HT-29 (cell line): Measurements from ENCODE around the gene ACP5. TPM values are rescaled to one million over a fixed set of nuclear protein-coding genes. Genes with fewer than 3 reads are reported as not detected.
A peak's percentile ranks its signal among the peaks of the same experiment; 100 is the strongest.
"Not testable (repeated sequence)": the region's sequence is repeated elsewhere in the genome, so short reads cannot be mapped to it uniquely, and the experiment has no call there.

Experiments
- DNase-seq: peaks from one replicate; pipeline ENCODE4 v3.0.0-alpha.2; 2015; ENCODE audit warnings: low spot score
- total RNA-seq: library from RNA; depleted of rRNA; stranded (reverse); fragments of >200 nt; shearing (Covaris generic); gene quantifications from 2 replicates; pipeline ENCODE4 v1.2.3, GENCODE V29; 2014; rRNA removed

ACP5 gene
- 0.83 and 1.4 TPM in 2 replicates for total RNA-seq

DNA sequence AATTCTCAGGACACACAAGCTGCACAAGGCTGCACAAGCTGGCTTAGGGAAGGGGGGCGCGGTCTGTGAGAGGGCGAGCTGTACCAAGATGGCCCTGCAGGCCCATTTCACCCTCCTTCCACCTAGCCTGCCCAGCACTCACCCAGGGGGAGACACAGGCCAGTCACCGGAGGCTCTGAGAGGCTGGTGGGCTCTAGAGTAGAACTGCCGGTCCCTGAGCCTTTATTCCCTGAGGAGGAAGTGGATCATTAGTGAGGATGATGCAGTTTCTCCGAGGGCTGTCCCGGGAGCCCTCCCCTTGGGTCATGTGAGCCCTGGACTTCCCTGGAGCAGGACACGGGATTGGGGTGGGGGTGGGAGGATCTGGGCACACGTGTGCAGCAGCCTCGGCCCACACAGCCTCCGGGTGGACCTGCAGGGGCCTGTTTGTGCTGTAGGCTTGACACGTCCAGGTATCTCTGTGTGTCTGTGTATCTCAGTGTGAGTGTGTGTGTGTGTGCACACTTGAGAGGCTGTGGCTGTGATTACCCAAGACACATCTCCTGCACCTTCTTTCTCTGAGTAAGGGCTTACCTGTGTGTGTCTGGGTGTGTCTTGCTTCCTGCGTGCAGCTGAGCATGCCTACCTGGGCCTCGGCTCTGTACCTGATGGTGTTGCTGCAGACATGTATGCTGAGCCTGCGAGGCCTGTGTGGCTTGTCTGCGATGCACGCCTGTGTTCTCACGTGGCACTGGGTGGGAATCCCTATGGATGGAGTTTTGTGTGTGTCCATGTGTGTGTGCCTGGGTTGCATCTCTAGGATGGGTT is at the start of gene ACP5:
TSS of gene ACP5 (minus strand) at position 195 of the 807 bp plus-strand sequence. CDS start 328 bp downstream, outside the sequence.
- DNase-seq: no peak

DNA sequence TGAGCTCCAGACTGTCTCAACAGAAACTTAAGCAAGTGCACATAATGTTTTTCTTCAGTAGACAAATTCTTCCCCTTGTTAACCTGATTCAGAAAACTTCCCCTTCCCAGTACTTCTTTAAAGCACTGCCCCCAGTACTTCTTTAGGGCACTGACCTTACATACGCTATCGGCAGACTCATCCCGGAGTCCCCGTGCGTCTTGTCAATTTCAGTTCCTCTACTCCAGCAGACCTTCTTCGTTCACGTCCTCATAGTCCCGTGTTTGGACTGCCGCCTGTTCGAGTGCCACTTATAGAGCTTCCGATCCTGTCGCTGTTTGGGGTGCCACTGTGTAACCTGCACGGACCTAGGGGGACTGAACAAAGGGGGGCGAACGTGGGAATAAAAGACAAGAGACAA is 48.8 kb upstream of the ACP5 start:
- no peak for DNase-seq

DNA sequence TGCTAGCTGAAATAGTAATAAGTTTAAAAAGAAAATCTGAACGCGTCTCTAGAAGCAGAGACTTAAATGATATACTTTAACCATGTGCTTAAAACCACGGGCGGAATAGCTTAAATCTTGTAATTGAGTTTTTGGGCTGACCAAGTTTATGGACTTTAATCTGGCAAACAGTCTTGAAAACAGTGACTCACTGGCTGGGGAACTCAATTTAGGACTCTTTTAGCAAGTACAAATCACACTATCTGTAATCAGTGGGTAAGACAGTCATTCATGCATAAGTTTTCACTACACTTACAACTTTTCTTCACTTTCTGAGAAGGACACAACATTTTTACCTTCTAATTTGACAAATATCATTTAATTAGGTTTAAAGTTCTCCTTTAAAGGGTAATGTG is 46.6 kb upstream of the ACP5 start:
- no peak for DNase-seq

DNA sequence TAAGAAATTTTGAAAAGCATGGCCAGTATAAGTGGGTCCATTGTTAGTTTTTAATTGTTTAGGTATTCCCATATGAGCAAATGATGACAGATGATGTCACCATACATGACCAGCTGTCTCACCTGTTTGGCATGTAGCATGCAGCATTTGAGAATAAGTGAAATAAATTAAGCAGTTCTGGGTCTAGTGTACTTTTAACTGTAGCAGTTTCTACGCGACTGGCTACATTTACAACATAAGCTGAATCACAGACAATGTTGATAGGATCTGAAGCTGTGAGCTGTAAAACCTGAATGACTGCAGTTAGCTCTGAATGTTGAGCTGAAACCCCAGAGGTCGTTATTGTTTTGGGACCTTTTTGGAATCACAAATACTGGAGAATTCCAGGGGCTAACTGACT is 45.0 kb upstream of the ACP5 start:
- DNase-seq: not testable (repeated sequence)

DNA sequence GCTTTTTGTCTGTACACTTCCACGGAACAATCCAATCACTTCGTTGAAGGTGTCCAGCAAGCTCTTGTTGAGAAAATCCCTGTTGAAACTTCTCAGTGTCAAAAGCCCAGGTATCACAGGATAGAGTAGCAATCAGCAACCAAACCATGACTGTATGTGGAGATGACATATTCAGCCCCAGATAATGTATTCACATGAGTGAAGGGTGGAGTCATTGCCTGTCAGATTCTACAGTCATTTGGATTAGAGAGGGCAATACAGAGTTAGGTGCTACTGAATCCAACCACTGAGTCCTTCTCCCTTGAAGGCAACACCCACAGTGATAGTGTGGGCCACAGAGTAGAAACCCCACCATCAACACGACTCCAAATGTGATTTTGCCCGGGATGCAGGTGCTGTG is 43.1 kb upstream of the ACP5 start:
- DNase-seq: no peak

DNA sequence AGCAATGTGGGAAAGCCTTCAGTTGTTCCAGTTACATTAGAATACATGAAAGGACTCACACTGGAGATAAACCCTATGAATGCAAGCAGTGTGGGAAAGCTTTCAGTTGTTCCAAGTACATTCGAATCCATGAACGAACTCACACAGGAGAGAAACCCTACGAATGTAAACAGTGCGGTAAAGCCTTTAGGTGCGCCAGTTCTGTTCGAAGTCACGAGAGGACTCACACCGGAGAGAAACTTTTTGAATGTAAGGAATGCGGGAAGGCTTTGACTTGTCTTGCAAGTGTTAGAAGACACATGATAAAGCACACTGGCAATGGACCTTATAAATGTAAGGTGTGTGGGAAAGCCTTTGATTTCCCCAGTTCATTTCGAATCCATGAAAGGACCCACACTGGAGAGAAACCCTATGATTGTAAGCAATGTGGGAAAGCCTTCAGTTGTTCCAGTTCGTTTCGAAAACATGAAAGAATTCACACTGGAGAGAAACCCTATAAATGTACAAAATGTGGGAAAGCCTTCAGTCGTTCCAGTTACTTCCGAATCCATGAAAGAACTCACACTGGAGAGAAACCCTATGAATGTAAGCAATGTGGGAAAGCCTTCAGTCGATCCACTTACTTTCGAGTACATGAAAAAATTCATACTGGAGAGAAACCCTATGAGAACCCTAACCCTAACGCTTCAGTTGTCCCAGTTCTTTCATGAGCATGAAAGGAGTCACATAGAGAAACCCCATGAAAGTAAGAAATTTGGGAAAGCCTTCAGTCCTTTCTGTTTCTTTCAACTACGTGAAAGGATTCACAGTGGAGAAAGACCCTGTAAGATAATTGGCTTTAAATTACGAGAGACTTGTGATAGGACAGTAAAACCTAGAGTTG is 40.0 kb upstream of the ACP5 start:
- no peak for DNase-seq

DNA sequence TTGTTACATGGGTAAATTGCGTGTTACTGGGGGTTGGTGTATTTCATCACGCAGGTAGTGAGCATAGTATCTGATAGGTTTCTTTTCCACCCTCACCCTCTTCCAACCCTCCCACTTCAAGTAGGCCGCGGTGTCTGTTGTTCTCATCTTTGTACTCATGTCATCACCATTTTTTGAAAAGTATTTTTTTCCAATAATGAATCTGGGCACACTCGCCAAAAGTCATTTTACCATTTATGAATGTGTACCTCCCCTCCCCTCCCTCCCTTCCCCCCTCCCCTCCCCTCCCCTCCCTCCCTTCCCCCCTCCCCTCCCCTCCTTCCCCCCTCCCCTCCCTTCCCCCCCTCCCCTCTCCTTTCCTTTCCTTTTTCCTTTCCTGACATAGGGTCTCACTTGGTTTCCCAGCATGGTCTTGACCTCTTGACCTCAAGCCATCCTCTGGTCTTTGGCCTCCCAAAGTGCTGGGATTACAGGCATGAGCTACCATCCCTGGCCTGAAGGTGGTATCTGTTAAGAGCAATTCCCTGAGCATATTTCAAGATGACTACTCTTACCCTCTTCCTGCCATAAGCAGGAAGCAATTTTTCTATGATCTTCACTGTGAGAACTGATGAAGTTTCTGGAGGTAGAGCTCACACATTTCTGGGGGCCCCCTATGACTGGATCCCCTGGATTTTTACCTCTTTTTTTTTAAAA is 35.5 kb upstream of the ACP5 start:
- DNase-seq: no peak

DNA sequence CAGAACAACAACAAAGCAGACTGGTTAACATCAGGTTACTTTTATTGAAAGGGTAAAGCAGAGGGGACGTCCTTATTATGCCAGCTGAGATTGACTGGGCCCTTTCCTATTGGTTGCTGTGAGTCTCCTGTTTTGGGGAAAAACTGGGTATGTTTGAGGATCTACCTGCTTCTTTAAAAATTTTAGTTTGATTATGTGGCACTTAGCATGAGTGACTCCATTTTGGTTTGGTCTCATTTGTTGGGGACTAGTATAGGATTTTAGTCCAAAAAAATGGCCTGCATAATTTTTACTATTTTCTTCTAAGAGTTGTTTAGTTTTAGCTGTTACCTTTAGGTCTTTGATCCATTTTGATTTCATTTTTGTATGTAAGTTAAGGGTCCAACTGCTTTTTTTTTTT is 34.3 kb upstream of the ACP5 start:
- DNase-seq: no peak

DNA sequence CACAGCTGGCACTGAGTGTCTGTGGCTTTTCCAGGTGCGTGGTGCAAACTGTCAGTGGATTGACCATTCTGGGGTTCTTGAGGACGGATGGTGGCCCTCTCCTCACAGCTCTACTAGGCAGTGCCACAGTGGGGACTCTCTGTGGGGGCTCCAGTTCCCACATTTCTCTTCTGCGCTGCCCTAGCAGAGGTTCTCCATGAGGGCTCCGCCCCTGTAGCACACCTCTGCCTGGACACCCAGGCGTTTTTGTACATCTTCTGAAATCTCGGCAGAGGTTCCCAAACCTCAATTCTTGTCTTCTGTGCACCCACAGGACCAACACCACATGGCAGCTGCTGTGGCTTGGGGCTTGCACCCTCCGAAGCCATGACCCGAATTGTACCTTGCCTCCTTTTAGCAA is 29.0 kb upstream of the ACP5 start:
- DNase-seq: no peak

DNA sequence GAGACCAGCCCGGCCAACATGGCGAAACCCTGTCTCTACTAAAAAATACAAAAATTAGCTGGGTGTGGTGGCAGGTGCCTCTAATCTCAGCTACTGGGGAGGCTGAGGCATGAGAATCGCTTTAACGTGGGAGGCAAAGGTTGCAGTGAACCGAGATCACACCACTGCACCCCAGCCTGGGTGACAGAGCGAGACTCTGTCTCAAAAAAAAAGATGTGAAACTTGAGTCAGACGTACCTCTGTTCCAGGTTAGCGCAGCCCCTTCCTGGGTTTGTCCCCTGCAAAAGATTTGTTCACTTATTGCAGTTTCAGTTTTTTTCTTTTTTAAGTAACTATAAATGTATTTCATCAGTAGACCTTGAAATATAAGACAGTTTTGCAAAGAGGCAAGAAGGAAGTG is 22.3 kb upstream of the ACP5 start:
- not testable (repeated sequence) for DNase-seq

DNA sequence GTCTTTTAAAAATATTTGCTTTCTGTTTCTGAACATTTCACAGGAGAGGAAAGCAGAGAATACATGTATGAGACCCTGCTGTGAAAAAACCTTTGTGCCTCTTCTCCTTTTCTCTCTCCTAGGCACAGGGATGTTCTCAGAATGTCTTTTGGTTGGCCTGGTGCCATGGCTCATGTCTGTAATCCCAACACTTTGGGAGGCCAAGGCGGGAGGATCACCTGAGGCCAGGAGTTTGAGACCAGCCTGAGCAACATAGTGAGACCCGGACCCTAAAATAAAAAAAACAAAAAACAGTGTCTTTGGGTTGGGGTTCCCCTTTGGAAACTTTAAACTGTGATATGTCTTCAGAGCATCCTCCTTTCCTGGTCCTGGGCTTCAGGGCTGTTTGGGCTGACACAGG is 21.3 kb upstream of the ACP5 start:
- DNase-seq: no peak

DNA sequence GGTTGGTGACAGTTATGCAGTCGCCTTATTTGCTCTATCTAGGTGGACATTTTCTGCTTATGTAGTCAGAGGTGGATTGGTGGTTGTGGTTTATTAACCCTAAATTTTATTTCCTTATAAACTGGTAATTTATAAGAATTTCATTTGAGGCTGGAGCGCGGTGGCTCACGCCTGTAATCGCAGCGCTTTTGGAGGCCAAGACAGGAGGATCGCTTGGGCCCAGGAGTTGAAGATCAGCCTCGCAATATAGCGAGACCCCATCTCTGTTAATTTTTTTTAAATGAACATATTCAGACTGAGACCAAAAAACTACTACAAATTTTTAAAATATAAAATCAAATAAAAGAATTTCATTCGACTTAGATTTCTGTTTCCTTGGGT is 20.6 kb upstream of the ACP5 start:
- no peak for DNase-seq

DNA sequence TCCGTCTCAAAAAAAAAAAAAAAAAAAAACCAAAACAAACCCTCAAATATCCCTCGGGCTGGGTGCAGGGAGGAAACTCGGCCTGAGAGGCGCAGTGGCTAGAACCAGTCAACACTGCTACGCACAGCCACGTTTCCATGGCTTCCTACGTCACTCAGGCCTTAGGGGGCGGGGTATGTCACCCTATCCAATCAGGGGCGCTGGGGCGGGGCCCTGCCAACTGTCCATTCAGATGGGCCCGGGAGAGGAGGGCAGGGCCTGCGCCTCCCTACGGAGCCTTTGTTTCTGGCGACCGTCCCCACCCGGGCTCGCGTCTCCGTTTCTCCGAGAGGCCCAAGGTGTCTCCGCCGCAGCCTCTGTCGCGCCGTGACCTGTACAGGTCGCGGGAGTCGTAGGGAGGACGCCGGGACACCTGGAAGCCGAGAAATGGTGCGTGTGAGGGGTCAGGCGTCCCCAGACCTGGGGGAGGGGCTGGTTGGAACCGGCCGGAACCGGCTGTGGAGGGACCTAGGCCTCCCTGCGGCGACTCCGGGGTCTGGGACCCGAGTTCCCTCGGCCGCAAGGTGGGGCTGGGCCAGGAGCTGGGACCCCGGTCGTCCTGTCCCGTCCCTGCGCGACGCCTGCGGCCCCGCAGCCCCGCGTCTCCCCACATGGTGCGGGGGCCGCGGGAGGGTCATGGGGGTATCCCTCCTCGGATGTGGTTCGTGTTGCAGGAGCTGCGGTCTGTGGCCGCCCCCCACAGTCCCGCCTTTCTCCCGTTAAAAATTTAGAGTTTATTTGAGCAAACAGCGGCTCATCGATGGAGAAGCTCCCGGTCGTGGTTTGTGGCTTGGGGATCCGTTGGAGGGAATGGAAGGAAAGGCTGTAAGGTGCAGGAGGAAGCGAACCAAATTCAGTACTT is 20.0 kb upstream of the ACP5 start, which contains the start of gene ZNF627:
TSS of gene ZNF627 (plus strand) at position 282 of the 901 bp plus-strand sequence. CDS start at position 427, 145 bp downstream.
- peak; percentile 96 for DNase-seq

DNA sequence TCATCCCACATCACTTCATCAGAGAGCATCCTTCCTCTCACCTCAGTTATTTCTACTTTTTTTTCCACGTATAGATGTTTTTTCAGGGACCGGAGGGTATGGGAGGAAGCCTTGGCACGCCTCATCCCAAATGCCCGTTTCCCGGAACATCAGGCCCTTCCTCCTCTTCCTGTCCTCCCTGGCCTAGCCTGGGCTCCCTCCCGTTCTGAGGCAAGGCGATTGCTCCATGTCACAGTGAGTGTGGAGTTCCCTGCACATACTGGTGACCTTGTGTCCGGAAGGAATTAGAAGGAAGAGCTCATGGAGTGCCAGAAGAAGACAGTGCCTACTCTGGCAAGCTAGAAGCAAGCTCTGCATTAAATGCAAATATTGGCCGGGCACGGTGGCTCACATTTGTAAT is 18.7 kb upstream of the ACP5 start:
- no peak for DNase-seq

DNA sequence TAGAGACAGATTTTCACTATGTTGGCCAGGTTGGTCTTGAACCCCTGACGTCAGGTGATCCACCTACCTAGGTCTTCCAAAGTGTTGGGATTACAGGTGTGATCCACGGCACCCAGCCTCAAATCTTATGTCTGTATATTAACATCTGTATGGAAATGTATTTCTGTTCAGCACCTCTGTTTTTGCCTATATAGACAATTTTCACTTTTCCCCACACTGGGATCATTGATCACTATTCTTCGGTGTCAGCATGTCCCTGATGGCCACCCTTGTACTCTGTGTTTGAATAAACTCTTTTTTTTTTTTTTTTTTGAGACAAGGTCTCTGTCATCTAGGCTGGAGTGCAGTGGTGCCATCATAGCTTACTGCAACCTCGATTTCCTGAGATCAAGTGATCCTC is 16.6 kb upstream of the ACP5 start:
- no peak for DNase-seq

DNA sequence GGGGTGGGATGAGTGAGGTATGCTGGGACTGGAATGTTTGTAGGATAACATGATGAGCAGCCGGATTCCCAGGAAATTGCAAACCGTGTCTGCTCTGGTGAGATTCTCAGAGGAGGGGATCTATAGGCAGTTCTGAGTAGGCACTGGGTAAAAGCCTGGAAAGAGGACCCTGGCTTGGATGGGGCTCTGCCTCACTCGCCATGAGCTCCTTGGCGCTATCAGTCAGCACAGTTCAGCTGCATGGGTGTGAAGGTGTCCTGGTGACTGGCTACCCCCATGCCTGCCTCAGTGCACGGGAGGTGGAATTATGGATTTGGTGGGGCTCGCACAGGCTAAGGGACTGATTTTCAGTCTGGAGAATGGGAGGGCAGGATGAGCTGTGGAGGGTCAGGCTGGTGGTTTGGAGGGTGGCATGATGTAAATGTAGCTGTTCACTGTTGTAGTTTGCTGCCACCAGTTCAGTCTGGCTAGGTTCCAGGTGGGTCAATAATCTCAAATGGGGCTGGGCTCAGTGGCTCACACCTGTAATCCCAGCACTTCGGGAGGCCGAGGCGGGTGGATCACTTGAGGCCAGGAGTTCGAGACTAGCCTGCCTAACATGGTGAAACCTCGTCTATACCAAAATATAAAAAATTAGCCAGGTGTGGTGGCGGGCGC is 10.7 kb upstream of the ACP5 start:
- no peak for DNase-seq

DNA sequence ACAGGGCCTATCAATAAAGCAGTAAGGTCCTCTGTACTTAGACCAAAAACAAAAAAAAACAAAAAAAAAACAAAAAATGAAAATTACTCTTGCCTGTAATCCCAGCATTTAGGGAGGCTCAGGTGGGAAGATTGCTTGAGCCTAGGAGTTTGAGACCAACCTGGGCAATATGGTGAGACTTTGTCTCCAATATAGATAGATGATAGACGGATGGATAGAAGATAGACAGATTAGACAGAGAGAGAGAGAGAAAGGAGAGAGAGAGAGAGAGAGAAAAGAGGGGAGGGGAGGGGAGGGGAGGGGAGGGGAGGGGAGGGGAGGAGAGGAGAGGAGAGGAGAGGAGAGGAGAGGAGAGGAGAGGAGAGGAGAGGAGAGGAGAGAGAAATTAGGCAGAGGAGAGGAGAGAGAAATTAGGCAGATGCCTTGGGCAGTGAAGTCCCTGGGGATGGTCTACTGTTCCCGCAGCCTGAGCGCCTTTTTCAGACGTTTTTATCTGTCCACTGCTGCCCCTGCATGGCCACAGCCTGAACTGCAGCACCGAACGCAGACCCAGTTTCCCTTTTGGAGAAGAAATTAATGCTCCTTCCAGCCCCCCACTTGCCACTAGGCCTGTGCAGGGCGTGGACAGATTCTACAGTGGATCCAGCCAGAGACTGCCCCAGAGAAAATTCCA is 10.0 kb upstream of the ACP5 start:
- peak; percentile 49 for DNase-seq

DNA sequence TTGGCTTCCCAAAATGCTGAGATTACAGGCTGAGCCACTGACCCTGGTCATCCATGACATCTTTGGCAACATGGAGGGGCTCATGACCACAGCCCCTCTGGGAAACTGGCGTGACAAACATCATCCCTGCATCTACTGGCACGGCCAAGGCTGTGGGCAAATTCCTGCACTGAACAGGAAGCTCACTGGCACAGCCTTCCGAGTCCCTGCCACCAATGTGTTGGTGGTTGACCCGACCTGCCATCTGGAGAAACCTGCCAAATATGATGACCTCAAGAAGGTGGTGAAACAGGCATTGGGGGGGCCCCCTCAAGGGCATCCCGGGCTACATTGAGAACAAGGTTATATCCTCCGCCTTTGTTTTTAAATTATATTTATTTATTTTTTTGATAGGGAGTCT is 8.9 kb upstream of the ACP5 start:
- no peak for DNase-seq

DNA sequence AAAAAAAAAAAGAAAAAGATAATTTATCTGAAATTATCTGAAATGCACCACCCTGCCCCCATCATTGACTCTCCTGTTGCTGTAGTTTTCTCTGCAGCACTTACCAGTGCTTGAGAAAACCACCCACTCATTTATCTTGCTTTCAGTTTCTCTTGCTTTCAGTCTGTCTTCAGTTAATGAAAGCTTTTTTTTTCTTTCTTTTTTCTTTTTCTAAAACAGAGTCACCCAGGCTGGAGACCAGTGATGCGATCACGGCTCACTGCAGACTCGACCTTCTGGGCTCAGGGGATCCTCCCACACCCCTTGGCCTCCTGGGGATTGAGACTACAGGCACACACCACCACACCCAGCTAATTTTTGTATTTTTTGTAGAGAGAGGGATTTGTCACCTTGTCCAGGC is 4.3 kb upstream of the ACP5 start:
- DNase-seq: no peak

DNA sequence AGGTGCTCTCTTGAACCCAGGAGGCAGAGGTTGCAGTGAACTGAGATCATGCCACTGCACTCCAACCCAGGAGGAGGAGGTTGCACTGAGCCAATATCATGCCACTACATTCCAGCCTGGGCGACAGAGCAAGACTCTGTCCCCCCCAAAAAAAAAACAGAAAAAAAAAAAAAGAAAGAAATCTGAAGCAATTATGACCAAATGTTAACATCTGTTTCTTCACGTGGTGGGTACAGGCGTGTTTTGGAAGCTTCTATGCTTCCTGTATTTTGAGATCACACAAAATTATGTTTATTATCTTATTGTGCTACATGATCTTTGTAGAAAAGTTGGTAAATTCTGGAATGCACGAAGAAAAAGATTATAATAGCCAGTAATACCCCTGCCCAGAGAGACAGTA is 2.7 kb upstream of the ACP5 start:
- no peak for DNase-seq
